CD4-positive, alpha-beta T cell treated with Interleukin-6 for 4 hours (primary cell): ENCODE measurements around the gene RFT1.

Source experiments
- DNase-seq: peaks from one replicate; pipeline ENCODE4 v3.0.0-alpha.2; 2020; ENCODE audit warnings: mixed read lengths

The RFT1 gene

DNA sequence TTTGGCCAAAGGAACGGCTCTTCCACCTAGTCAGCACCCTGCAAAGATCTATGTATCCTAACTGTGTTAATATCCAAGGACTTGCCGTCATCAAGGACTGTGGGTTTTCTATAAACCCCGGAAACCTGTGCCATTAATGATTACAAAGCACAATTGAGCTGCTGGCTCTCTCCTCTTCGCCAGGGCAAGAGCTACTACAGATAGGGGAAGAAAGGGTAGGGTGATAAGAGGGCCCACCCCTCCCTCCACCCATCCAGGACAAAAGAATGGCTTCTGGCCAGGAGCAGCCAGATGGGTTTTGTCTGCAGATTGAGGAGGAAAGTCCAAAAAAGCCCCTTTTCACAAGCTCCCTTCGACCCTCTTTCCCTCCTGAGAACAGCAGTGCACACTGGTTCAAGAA, 9.9 kb downstream of the RFT1 start:
- no peak for DNase-seq

DNA sequence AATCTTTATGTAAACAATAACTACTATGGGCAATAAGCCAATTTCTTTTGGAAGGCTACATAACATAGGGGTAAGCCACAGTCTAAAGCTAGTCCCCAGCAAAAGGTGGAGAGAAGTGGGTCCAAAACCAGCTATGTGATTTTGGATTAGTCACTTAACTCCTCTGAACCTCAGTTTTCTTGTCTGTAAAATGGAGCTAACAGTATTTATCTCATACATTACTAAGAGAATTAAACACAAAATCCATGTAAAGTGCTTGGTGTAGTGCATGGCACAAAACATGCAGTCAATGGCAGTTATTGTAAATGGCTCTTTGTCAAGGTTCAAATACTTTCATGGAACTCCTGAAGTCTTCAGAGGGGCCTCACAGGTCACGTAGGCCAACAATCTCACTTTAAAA, 13.3 kb downstream of the RFT1 start:
- no peak for DNase-seq

DNA sequence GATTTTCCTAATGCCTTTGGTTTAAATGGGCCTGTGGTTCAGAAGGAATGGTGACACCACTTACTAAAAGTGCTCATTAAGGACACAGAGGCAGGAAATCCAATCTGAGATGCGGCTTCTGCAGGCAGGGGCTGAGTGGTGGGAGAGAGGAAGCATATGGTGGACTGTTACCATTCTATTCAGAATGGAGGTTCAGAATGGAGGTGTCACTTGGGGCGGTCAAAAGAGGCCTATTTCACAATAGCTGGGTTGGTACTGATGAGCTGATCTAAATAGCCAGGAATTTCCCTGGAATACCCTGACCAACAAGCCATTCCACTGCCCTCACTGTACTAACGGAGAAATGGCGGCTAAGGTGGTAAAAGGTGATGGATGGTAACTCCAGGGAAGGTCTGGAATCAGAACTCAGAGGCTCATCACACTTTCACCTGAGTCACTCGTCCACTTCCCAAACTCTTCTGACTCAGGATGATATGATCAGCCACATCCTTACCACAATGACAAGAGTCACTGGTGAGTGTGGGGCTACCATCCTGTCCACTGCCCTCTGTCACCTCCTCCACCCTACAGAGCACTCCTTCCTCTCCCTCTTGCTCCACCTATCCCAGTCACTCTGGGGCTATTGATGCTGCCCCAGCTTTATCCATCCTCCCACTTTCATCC, 15.7 kb downstream of the RFT1 start:
- DNase-seq: no peak

DNA sequence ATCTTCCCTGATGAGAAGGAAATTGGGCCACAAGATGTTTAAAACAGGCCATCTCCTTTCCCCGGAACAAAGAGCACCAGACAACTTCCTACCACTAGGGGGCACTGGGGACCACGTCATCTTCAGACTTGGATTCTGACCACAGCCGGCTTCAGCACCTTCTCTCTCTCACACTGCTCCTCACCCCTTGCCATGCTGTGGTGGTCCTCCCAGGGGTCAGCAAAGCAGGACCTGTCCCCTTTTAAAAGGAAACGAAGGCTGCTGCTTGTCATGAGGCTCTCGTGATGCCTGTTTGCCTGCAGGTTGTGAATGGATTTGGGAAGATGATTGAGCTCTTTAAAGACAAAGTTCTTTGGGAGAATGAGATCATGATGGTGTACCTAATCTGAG, 16.2 kb downstream of the RFT1 start:
- peak; percentile 86 for DNase-seq

DNA sequence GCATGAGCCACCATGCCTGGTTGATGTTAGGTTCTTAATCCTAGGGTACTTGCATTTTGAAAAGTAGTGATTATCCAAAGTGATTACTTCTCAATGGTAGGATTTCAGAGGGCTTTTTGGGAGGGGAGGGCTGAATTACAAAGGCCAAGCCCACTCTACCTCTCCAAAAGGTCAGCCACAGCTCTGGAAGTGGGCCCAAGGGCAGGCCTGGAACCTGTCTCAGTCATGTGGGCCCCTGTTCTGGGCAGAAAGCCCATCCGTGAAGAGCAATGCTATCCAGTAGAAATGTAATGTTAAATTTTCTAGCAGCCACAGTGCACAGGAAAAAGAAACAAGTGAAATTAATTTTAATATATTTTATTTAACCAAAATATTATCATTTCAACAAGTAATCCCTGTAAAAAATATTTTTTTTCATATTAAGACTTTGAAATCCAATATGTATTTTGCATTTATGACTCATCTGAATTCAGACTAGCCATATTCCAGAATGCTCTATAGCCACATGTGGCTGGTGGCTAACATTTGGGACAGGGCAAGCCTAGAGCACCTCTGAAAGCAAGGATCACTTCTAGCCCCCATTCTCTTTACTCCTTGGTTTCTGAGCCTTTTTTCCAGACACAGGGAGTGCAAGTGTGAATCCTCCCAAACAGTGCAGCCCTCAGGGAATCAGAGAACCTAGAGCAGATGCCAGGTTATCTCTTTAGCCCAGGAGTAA, 16.8 kb downstream of the RFT1 start:
- no peak for DNase-seq

DNA sequence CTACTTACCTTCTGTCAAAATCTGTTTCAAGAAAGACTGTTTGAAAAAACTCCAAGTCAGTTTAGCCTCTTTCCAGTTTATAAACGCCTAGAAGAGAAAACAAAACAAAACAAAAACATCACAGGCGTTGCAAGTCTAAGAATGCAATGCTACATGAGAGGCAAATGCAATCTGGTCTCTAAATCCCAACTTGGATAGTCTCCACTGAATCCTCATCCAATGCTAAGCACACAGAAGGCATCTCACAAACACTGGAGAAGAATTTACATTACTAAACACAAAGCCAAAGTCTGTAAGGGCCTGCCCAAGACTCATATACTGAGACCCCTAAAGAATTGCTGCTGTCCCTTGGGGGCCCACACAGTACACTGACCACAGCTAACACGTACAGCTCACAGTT, 18.4 kb downstream of the RFT1 start:
- DNase-seq: no peak

DNA sequence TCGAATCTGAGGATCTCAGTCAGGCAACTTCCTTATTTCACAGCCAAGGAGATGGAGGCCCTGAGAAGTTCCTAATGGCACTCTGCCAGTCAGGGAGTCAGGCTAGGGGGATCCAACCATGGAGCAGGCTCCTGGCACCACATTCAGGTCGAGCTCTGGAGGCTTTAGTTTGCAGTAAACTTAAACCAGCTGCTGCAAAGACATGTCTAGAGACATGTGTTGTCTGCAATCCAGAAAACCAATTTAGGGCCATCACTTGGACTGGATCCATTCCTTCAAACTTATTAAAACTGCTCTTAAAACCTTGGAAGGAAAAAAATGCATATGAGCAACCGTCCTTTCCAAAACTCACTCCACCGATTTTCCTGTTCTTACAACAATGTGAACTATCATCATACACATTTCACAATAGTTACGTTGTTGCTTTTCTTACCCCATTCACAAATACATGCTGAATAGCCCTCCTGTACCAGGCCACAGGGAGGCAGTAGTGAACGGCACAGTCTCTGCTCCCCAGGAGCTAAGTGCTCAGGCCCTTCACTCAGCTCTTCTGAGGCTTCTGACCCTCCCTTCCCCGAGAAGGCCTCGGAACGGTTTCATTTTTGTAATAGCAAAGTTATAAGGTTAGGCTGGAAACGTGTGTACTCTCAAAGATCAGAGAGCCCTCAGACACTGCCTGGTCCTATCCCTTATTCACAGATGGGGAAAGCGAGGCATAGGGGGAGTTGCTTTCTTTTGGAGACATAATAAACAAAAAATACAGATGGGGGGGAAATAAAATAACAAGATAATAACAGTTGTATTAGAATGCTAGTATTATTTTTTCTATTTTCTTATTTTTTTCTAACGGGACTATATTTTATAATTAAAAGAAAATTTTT, 20.1 kb downstream of the RFT1 start:
- DNase-seq: peak; percentile 51

DNA sequence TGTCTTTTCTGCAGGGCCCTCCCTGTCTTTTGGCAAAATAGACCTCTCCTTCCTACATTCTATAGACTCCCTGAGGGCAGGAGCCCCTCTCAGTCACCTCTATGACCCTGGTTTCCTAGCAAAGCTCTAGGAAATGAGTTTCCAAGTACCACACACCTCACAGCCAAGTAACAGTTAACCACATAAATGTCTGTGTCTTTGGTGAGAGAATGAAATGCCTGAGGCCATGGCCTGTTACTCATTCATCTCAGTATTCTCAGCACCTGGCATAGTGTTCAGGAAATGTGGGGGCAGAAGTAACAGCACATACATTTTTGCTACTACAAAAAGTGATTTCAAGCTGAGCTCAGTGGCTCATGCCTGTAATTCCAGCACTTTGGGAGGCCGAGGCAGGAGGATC, 21.0 kb downstream of the RFT1 start:
- no peak for DNase-seq

DNA sequence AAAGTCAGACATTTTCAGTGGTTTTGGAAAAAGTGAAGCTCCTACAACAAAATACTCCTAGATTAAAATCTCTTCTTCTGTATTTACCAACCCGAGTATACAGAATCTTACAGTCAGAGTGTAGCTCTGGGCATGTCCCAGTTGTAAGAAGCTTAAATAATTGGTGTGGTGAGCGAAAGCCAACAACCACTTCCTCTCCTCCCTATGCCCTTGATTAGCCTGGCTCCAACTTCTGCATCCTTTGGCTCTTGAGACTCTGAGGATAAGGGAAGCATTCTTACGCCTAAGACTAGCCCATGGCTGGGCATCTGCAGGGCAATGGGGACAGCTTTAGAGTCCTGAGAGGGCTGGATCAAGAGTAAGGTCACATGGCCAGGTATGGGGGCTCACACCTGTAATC, 25.5 kb downstream of the RFT1 start:
- no peak for DNase-seq

DNA sequence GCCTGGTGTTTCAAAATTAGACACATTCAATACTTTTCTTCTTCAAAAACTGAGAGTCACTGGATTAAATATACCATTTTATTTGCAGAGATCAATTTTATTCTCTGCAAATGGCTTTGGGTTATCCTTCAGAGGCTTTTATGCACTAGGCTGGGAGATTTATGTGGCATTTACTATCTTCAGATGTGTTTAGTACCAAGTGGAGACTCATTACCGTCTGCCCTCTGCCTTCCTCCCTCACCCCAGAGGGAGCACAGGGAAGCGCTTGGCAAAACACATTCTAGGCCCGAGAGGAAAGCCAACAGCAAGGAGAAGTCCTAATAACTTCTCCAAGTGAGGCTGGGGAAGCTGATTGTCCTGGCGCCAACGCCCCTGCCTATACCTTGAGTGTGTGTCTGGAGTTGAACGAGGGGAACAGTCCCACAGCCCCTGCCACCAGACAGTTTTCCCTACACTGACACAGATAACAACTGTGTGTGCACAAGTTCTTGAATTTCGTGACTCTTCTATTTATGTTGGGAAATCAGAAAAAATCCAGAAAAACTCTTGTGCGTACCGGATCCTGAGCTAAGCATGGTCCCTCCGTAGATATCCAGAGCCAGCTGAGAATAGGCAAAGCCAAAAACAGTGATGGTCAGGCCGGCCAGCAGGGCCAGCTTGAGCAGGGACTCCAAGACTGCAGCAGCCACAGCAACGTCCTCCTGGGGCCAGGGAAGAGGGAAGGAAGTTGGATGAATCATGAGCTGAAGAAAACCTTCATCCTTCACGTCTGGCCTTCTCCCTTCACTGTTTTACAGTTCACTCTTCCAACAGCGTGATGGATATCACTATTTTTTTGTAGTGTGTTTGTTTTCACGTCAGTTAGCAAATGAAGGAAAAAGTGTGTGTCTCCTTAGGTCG, 26.6 kb downstream of the RFT1 start:
- DNase-seq: no peak

DNA sequence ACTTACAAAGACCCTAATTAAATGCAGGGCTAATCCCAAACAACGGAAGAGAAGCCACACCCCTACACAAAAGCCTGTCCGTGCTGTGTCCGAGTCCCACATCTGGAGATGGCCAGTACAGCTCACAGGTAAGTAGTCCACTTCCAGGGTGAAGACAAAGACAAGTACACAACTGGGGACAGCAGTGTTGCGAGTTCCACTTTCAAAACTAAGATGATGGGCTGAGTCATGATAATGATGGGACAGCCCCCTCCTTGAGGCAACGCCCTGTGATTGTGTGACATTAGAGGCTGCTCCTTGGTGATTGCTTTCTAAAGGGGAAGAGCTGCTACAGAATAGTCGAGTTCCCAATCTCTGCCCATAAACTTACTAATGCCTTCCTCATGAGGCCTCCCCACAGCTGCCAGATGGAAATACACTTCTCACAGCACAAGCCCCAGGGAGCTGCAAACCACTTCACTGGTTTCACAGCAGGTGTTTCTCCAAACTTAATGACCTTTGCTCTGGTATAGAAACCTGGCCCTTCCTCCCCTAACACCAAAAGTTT, 27.6 kb downstream of the RFT1 start:
- DNase-seq: peak; percentile 40

DNA sequence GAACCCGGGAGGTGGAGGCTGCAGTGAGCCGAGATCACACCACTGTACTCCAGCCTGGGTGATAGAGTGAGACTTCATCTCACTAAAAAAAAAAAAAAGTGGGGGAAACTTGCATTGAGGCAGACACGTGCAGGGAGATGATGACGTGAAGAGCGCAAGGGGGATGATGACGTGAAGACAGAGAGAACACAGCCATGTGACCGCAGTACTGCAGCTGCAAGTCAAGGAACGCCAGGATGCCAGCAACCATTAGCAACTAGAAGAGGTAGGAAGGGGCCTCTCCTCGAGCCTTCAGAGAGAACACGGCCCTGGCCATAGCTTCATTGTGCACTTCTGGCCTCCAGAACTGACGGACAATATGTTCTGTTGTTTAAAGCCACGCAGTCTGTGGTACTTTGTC, 28.3 kb downstream of the RFT1 start:
- DNase-seq: no peak

DNA sequence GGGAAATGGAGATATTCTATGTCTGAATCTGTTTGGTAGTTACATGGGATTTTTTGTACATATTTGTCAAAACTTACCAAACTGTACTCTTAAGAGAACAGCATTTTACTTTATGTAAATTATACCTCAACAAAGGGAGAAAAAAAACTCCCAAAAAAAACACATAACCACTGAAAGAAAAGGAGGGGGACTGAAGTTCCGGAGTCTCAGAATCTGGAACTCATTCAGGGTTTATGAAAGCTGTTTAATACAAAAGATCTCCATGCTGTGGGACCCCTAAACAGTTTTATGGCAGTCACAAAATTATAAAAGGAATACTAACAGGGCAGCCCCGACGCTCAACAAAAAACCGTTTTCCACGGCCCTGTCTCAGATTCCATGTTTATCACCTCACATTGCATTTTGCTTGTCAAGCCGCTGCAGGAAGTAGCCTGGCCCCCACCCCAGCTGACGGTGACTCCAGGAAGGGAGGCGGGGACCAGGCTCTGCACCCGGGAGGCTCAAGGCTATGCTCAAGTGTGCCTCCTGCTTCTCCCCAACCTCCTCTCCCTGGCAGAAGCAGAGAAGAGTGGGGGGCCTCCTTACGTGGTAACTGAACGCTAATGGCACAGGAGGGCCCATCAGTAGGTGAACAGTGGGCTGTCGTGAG, 29.3 kb downstream of the RFT1 start:
- peak; percentile 55 for DNase-seq

DNA sequence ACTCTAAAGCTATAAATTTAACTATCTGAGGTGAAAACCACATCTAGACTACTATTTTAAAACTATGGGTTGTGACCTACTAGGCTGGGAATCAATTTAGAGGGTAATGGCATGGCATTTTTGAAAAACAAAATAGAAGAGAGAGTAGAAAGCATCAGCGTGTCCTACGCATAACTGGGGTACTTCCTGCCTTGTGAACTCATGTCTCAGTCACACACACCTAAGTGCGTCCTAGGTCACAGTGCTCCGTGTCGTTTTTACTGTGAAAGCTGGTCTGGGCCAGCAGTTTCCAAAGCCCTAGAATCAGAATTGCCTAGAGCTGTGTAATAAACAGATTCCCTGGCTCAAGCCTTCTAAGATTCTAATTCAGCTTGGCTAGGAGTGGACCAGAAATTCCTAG, 32.3 kb downstream of the RFT1 start:
- DNase-seq: peak; percentile 18

DNA sequence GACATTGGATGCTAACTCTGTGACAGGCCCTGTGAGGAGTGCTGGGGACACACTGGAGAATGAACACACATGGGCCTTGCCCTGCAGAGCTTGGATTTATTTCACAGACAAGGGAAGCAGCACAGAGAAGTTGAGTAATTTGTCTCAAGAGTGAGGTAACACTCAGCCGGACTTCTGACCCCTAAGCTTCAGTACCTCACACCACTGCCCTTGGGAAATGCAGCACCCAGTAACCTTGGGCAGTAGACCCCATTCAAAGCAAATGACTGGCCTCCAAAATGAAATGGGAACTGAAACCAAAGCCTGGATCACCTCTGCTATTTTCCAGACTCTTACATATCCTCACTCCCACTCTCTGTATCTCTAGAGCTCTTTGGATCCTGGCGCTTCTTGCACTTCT, 37.3 kb downstream of the RFT1 start:
- no peak for DNase-seq

DNA sequence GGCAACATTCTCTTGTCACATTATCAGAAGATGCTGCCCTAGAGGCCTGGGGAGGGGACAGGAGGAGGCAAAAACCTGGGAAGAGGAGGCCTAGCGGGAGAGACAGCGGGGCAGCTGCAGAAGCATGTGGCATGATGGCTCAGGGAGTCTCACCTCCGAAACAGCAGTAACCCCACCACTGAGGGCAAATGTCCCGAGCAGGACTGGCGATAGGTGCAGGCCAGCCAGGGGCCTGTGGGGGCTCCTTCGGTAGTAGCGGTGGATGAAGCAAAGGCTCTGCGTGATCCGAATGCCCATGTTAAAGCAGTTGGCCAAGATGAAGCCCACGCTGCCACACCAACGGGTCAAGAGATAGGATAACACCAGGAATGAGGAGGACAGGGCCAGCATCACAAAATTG, 38.0 kb downstream of the RFT1 start:
- no peak for DNase-seq

DNA sequence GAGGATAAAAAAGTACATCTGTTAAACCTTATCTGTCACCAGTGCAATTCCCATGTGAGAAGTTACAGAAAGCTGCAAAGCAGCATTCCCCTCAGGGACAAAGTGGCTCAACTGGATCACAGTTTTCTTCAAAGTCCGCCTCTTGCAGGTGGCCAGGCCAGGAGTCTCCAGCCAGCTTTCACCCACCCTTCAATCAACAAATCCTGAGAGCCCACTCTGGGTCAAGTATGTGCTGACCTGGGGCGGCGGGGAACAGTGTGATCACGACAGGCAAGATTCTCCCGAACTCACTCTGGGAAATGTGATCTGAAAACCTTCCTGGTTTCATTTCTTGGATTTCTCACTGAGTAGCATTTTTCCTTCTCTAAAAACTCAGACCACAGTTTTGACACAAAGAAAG, 39.2 kb downstream of the RFT1 start:
- DNase-seq: no peak

DNA sequence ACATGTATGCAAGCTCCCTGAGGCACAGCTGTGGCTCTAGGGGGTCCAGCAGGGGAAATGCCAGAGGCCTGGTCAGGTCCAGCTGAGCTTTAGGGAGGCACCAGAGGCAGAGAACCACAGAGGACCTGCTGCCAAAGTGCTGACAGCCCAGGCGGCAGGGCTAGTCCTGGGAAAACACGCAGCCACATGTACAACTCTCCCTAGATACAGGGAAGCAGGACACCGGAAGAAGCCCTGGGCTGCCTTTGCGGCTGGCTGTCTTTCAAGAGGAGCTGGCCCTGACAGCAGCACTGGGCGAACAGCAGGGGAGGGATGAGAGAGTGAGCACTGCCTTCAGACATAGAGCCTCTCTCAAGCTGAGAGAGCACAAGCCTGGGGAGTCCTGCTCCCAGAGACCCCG, 40.7 kb downstream of the RFT1 start:
- no peak for DNase-seq

DNA sequence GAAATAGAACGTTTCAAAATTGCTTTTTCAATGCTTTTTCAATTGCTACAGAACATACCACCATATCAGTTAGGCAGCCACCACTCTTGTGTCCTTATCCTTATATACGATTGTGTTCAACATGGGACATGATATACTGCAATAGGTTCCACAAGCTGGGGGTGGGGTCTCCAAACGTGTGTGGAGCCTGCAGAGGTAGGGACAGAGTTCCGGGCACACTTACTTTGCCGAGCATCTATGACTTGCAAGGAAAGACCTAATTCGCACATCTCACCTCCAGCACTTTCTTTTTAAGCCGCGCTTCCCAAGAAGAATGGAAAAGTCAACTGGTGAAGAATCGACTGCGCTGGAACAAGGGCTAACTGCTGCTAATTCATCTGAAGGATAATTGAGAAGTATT, 44.8 kb downstream of the RFT1 start:
- DNase-seq: no peak

DNA sequence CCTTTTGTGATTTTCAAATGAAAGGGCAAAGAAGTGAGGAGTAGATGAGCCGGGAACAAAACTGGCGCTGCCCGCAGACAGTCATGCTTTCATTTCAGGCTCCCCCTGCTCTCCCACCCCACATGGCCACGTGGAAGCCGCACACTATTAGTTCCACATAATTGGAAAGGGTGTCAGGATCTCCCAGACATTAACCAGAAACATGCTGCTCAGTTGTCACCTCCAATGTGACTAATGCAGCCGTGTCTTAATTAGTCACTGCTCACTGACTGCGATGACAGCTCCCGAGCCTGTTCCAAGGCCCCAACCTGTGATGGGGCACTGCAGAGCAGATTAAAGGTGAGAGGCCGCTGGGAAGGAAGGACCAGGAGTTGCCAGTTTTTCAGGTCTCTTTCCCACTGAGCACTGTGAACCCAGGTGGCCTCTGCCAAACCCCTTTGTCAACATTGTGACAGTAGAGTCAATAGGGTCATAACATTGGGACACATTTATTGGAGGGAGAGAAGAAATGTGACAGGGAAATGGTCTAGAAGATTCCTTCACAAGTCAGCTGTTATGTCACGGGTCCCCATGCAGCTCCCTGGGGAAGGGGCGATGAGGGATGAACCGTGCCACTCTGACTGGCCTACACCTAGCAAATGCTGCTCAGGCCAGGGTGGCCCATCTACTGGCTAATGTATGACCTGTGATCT, 45.8 kb downstream of the RFT1 start:
- DNase-seq: no peak

DNA sequence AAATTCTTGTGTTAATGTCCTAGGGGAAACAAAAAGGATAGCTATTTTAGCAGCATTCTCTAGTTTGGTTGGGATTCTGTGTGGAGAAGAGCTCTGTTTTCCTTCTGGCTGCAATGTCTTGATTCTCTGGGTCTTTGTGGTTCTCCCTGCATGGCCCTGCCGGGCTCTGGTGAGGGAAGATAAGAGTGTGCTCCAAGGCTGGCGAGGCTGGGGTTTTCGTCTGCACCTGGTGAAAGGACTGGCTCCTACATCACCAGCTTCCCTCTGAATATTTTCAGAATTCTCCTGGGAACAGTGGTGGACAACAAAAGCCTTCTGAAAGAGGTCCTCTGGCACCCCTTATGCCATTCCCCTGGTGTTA, 46.3 kb downstream of the RFT1 start:
- no peak for DNase-seq

DNA sequence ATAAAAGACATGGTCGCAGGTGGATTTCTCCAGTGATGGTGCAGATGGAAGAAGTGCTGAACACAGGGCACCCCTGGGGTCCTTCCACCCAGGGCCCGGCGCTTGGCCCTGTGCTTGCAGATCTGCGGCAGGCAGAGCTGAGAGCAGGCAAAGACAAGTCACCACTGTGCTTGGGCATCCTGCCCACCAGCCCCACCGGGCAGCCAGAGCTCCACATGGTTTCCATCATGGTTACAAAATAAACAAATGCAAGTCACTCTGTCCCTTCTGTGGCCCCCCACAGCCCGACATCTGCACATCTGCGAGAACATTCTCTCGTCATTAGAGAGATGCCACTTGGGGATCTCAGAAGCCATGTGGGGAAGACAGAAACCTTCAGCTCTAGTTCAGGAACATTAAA, 46.7 kb downstream of the RFT1 start:
- no peak for DNase-seq
